ENCODE data around the gene JARID2.

The JARID2 gene

GRCh38 chr6:15331143-15331542 lies 85.3 kb downstream of the JARID2 start:
- no peak for DNase-seq (ENCODE audit: low read depth in 4 of 4, low spot score in 1 of 4)

- DNase-seq (ENCODE audit: low read depth in 4 of 4, low spot score in 1 of 4), result no peak
Measured at GRCh38 chr6:15331629-15332251, 85.9 kb downstream of the JARID2 start.

- no peak for DNase-seq (ENCODE audit: low read depth in 4 of 4, low spot score in 1 of 4)
Measured at GRCh38 chr6:15332446-15332845, 86.6 kb downstream of the JARID2 start.

GRCh38 chr6:15335385-15335784 lies 89.5 kb downstream of the JARID2 start:
- no peak for DNase-seq (ENCODE audit: low read depth in 4 of 4, low spot score in 1 of 4)

GRCh38 chr6:15335916-15336315 lies 90.0 kb downstream of the JARID2 start:
- DNase-seq (ENCODE audit: low read depth in 4 of 4, low spot score in 1 of 4), result no peak

DNA sequence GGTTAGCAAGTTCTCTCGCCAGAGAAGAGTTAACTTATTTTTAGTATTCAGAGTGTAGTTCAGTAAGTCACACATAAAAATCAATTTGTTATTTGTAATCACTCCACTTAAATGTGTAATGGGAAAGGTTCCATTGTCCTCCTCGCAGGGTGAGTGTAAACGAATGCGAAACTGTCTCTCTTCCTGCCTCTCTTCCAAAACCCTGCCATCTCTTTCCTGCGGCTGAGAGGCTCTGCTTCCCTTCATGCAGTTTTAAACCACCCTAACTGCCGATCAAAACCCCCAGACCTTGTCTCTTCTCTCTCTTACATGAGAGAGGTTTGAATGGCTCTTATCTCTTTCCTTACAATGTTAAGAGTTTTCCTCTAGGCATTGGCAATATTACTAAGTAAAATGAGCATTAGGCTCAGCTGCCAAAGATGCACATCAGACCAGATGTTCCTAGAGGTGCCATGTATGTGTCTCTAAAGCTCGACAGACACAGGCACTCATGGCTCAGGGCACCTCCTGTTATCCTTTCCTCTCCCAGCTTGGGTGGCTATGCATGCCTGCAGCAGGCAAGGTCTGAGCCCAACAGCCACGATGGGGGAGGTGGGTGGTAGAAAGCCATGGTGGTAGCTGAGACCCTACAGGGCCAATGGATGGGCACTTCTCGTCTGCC lies 91.2 kb downstream of the JARID2 start:
- DNase-seq (ENCODE audit: low read depth in 4 of 4, low spot score in 1 of 4), result no peak

- DNase-seq (ENCODE audit: low read depth in 4 of 4, low spot score in 1 of 4), result no peak
Measured at GRCh38 chr6:15337582-15337981, 91.7 kb downstream of the JARID2 start.

- DNase-seq (ENCODE audit: low read depth in 4 of 4, low spot score in 1 of 4), result no peak
Measured at GRCh38 chr6:15338476-15338875, 92.6 kb downstream of the JARID2 start.

- no peak for DNase-seq (ENCODE audit: low read depth in 4 of 4, low spot score in 1 of 4)
Measured at GRCh38 chr6:15339081-15339480, 93.2 kb downstream of the JARID2 start.

DNA sequence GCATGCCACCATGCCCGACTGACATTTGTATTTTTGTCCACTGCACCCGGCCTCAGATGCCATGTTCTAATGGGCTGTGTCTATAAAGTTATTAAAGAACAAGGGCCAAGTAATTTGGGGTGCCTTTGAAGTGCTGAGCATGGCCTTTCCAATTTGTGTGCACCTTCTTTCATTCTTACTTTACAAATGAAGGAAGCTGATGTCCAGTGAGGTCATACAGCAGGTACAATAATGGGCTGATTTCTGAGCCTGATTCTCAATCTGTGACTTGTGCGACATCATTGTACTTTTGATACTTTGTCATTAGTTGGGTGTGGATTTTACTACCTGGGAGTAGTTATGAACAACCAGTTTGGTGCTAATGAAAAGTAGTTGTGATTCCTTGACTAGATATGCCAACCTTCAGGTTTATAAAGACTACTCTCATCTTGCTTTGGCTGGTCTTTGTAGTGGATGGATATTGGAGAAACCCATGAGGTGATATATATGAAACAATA lies 94.3 kb downstream of the JARID2 start:
- DNase-seq (ENCODE audit: low read depth in 4 of 4, low spot score in 1 of 4), result no peak

DNA sequence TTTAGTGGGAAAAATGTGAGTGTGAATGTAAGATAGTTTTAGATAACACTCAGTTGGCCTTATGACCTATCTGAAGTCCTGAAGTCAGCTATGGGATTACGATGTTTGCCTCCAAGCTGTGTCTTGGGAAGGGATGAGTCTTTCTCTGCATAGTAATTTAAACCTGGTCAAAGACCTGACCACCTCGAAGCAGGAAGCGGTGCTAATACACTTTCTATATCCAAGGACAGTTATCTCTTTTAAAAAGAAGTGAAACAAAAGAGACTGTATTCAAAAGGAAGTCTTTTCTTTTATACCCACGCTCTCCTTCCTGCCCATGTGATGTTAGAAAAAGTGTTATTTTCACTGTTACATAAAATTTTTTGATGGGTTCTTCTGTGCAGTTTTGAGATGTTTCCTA lies 94.9 kb downstream of the JARID2 start:
- DNase-seq (ENCODE audit: low read depth in 4 of 4, low spot score in 1 of 4), result no peak

DNA sequence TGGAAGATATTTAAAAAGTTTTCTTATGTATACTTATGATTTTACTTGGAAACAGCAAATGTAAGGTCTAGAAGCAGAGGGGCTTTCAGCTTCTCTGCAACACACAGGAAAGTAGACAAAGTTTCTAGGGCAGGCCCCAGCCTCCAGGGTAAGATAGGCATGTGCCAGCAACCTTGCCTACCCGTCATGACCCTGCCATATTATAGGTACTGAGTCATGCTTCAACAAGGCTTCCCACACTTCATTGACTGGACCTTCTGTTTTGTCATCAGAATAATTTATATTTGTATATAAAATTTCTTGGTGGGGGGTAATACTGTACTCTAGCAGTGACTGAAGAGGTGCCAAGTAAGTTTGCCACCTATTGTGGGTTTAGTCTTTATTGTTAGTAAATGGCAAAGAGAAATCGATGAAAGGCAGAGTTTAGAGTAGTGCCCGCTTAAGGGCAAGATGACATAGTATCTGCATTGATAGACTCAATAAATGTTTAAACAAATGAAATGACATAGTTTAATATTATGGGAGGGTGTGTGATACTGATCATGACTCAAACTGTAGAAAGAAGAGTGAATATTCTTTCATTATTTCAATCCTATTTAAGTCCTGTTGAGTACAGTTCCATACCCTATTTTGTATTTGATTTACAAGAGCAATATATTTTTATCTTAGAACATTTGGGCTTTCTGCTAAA lies 95.6 kb downstream of the JARID2 start:
- DNase-seq (ENCODE audit: low read depth in 4 of 4, low spot score in 1 of 4), result no peak

DNA sequence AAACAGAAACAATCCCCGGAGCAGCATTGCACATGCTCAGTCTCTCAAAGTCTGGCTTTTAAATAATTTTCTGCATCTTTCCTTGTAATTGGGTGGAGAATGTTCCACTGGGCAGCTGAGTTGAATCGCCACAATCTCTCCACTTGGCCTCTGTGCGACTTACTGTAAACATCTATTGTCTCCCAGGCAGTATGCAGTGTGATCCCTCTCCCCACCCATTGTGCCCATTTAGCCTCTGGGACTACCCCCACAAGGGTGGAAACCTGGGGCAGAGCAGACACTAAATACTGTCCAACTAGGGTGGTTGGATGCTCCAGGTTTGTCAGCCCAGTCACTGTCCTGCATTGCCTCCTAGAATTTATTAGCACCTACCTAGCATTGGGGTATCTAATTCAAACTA lies 96.2 kb downstream of the JARID2 start:
- no peak for DNase-seq (ENCODE audit: low read depth in 4 of 4, low spot score in 1 of 4)

DNA sequence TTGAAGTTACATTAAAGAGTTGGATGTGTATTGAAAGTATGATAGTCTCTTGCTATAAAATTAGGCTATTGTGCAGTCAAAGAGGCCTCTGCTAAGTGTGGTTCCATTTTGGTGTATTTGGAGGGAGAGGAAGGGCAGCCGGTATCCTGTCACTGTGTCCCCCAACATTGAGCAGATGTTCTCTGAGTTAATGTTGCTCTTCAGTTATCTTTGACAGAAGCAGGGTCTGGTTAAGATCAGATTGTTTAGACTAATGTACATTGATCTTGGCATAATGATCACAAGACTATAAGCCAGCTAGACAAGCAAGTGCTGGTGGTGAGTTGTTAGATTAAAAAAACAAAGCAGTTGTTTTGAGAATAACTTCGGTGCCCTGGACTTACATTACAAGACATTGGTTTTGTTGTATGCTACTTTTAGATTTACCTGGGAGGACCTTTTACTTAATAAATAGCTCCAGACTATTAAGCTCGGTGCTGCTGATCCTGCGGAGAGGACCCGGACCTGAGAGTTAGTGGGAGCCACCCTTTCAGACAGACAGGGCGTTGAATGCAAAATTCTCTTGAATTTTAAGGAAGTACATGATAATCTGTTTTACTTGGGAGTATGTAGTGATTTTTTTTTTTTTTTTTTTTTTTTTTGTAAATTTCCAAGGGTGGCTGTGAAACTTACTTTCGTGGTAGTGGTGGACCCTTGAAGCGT lies 97.8 kb downstream of the JARID2 start:
- DNase-seq (ENCODE audit: low read depth in 4 of 4, low spot score in 1 of 4), result no peak

GRCh38 chr6:15344192-15344519 lies 98.3 kb downstream of the JARID2 start:
- no peak for DNase-seq (ENCODE audit: low read depth in 4 of 4, low spot score in 1 of 4)

DNA sequence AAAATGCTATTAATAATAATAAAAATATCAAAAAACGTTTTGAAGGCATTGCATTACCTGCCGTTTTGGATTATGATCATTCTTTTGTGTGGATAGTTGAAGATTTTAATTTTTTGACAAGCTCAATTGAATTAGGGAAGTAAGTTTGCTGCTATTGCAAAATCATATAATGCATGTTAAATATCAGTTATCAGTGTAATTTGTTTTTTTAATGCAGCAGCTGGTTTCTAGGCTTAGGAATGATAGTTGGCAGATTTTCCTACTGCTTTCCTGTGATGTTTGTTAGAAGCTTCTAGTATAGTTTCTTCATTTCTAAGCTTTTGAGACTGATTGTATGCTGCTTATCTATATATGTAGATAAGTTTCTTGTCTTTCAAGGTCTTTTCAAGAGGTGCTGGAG lies 99.0 kb downstream of the JARID2 start:
- no peak for DNase-seq (ENCODE audit: low read depth in 4 of 4, low spot score in 1 of 4)

DNA sequence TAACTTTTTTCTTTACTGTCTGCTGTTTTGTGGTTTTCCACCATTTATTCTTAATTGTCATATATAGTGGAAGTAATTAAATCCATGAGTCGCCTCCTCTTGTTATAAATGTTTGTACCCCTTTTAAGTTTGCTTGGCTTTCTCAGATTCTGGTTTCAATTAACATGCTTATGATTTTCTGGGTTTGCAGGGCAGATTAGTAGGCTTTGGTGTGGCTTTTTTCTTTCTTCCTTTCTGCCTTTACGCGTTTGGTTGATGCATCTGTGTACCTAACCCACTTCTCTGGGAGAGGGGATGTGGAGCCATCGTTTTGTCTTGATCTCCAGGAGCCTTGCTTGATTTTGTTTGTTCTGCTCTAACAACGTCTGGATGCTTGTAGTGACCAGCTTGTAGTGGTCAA lies 100.4 kb downstream of the JARID2 start:
- no peak for DNase-seq (ENCODE audit: low read depth in 4 of 4, low spot score in 1 of 4)

- DNase-seq (ENCODE audit: low read depth in 4 of 4, low spot score in 1 of 4), result no peak
Measured at GRCh38 chr6:15348528-15348927, 102.7 kb downstream of the JARID2 start.

DNA sequence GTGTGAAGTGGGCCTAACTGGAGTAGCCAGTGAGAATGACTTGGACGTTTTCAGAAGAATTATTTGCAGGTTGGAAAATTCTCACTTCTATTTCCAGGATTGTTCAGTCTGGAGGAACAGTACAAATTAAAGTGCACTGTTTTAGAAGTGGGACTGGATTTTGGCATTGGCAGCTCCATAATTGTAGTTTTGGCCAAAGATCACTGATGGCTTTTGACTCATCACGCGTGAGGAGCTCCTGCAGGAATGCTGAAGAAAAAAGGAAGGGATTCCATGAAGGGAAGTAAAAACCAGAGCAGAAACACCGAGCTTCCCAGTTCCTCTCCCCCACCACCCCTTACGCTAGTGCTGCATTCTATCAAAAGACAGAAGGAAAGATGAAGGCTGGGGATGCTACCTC lies 103.5 kb downstream of the JARID2 start:
- DNase-seq (ENCODE audit: low read depth in 4 of 4, low spot score in 1 of 4), result no peak

DNA sequence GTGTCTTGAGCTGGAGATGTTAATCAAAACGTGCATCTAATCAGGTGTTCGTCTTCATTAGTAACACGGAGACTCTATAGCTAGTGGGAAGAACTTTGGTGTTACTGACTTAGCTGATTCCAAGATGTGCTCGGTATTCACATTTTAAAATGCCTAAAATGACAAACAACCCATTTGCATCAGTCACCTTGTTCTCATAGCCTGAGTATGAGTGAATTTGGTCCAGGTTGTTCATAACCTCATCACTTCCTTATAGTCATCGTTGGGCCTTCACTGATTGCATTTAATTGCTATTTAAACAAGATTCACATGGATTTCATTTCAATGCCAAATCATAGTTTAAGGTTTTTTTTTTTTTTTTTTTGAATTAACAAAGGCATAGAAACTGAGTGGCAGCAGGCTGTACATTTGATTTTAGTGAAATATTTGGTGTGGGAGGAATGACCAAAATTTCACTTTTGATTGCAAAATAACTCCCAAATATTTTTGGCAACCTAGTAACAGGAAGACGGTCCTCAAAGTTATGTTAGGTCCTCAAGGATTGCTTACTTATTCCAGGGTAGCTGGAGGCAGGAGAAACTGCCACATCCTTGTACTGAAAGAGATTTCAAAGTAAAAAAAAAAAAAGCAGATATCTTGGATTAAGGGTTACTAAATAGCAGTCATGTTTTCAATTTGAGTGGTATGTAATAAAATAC lies 104.7 kb downstream of the JARID2 start:
- DNase-seq (ENCODE audit: low read depth in 4 of 4, low spot score in 1 of 4), result no peak

DNA sequence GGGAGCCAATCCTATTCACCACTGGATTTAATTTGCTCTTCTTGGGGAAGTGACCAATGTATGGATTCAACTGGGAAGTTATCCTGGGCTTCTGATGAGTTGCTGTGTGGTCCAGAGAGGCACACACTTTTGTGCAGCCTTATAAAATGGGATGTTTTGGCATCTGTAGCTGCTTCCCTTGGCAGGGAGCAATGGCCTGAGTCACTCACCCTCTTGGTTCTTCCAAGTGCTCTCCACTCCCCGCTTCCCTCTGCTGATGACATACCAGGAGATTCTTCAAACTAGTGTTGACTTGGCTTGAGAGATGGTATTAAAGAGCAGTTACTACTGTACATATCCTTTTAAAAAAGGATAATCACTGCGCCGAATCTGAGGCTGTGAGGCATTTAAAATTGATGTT lies 105.8 kb downstream of the JARID2 start:
- no peak for DNase-seq (ENCODE audit: low read depth in 4 of 4, low spot score in 1 of 4)
